Fibroblast of lung (primary cell): Measurements from ENCODE around the gene YJEFN3. TPM values are rescaled to one million over a fixed set of nuclear protein-coding genes. Genes with fewer than 3 reads are reported as not detected.

ENCODE experiments used
- DNase-seq, 2 donors: peaks; one replicate each; pipeline versions ENCODE4 v3.0.0 to v3.0.0-alpha.2; 2010; ENCODE audit warnings: low read depth in 2 of 2
- H2AFZ ChIP-seq: 2 replicates; pipeline ENCODE4 v1.5.1; 2012; ENCODE audit warnings: low read length, control low read depth, inconsistent platforms
- H3K27ac ChIP-seq: 2 replicates; pipeline ENCODE4 v1.5.1; 2011; ENCODE audit warnings: low read length, control low read depth; ENCODE audit not compliant: insufficient read depth
- H3K27me3 ChIP-seq: 2 replicates; pipeline ENCODE4 v1.5.1; 2011; ENCODE audit warnings: mild to moderate bottlenecking, low read length; ENCODE audit not compliant: control insufficient read depth, insufficient read depth
- H3K36me3 ChIP-seq: 2 replicates; pipeline ENCODE4 v1.5.1; 2011; ENCODE audit warnings: low read length; ENCODE audit not compliant: control insufficient read depth, insufficient read depth
- H3K4me1 ChIP-seq: 2 replicates; pipeline ENCODE4 v1.5.1; 2011; ENCODE audit warnings: low read length; ENCODE audit not compliant: control insufficient read depth, insufficient read depth; ENCODE audit errors: extremely low read depth
- H3K4me2 ChIP-seq: 2 replicates; pipeline ENCODE4 v1.5.1; 2011; ENCODE audit warnings: low read length, control low read depth; ENCODE audit not compliant: insufficient read depth; ENCODE audit errors: extremely low read depth
- H3K4me3 ChIP-seq, 4 experiments: fragments of 200-600 bp in 1 of 4; sonication (generic) in 1 of 4; replicated peaks in 1 of 4; 2 replicates each; pipeline ENCODE4 v1.5.1; 2011 to 2016; ENCODE audit warnings: low read length in 4 of 4, low read depth in 3 of 4, mild to moderate bottlenecking in 3 of 4, control low read depth in 2 of 4, inconsistent platforms in 1 of 4, mixed read lengths in 1 of 4; ENCODE audit not compliant: insufficient read depth in 1 of 4; ENCODE audit errors: control extremely low read depth in 1 of 4
- H3K79me2 ChIP-seq: 2 replicates; pipeline ENCODE4 v1.5.1; 2012; ENCODE audit warnings: mild to moderate bottlenecking, low read length, inconsistent platforms; ENCODE audit not compliant: control insufficient read depth, insufficient read depth
- H3K9ac ChIP-seq: 2 replicates; pipeline ENCODE4 v1.5.1; 2011; ENCODE audit warnings: mild to moderate bottlenecking, low read length, control low read depth; ENCODE audit not compliant: insufficient read depth
- H3K9me3 ChIP-seq: 2 replicates; pipeline ENCODE4 v1.5.1; 2012; ENCODE audit warnings: low read depth, low read length; ENCODE audit not compliant: control insufficient read depth, insufficient read depth
- H4K20me1 ChIP-seq: 2 replicates; pipeline ENCODE4 v1.5.1; 2011; ENCODE audit warnings: low read length; ENCODE audit not compliant: control insufficient read depth, insufficient read depth; ENCODE audit errors: extremely low read depth
- EZH2 ChIP-seq: IDR thresholded peaks from 2 replicates; pipeline ENCODE4 v1.5.1; 2012; ENCODE audit warnings: low read length, control low read depth, mild to moderate bottlenecking; ENCODE audit errors: missing control alignments
- polyA plus RNA-seq, 2 donors: library from polyadenylated mRNA; depleted of rRNA in 1 of 2; stranded (reverse) in 1 of 2; unstranded in 1 of 2; fragments of >200 nt; gene quantifications; 2 replicates each; pipeline ENCODE4 v1.2.1, GENCODE V29; 2011 to 2012; ENCODE audit warnings: missing spikeins in 1 of 2
- total RNA-seq: library from RNA; depleted of rRNA; stranded (reverse); fragments of >200 nt; gene quantifications from 2 replicates; pipeline ENCODE4 v1.2.1, GENCODE V29; 2014
- TF ChIP-seq, protein P1 (sequence below), 2 donors: IDR thresholded peaks in 1 of 2; conservative IDR thresholded peaks in 1 of 2; 1 replicate in 1 of 2; 2 replicates in 1 of 2; pipeline ENCODE4 v1.5.1; 2011 to 2012; ENCODE audit warnings: low read length in 2 of 2, control low read depth in 1 of 2, inconsistent platforms in 1 of 2, low read depth in 1 of 2, mild to moderate bottlenecking in 1 of 2

The YJEFN3 gene
- total and polyA plus RNA-seq, 2 donors (not counting 1 experiment from before 2014, with no cell fraction given): 0.50 to 0.62 TPM

DNA sequence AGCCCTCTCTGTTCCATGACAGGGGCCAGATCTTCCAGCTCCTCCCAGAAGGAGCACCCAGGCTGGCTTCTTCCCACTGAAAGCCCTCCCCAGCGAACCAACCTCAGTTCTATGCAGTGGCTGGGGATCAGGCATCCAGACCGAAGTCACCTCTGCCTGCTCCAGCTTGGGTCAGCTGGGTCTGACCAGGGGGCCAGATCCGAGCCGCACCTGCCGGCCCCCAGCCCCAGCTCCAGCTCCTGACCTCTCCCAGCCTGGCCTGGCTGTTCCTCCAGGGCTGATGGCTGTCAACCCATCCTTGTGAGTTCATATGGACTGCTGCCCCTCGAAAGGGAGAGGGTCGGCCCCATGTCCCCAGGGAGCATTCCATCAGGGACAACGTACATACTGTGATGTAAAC lies 21.4 kb upstream of the YJEFN3 start:
- Histone ChIP-seq H3K4me1 (no peaks in the 10 kb centered on the region), H3K9me3 (no peaks in the 10 kb centered on the region), H2AFZ (no peak overlapping the region), H3K9ac (no peak overlapping the region), H4K20me1 (no peaks in the 10 kb centered on the region), H3K79me2 (no peaks in the 10 kb centered on the region), H3K27me3 (no peaks in the 10 kb centered on the region), H3K27ac (no peak overlapping the region), H3K4me3 (no peak overlapping the region), H3K4me2 (no peak overlapping the region), H3K36me3 (peaks cover 19% of the 10 kb centered on the region)
- DNase-seq: no peak
- TF ChIP-seq EZH2: no peak
- TF ChIP-seq, protein P1, sequence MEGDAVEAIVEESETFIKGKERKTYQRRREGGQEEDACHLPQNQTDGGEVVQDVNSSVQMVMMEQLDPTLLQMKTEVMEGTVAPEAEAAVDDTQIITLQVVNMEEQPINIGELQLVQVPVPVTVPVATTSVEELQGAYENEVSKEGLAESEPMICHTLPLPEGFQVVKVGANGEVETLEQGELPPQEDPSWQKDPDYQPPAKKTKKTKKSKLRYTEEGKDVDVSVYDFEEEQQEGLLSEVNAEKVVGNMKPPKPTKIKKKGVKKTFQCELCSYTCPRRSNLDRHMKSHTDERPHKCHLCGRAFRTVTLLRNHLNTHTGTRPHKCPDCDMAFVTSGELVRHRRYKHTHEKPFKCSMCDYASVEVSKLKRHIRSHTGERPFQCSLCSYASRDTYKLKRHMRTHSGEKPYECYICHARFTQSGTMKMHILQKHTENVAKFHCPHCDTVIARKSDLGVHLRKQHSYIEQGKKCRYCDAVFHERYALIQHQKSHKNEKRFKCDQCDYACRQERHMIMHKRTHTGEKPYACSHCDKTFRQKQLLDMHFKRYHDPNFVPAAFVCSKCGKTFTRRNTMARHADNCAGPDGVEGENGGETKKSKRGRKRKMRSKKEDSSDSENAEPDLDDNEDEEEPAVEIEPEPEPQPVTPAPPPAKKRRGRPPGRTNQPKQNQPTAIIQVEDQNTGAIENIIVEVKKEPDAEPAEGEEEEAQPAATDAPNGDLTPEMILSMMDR (conservative IDR thresholded peaks at IDR 0.05 in 1 of 2, IDR thresholded peaks at IDR 0.05 in 1 of 2; ENCODE audit: low read depth in 1 of 2, low read length in 2 of 2): no peak

DNA sequence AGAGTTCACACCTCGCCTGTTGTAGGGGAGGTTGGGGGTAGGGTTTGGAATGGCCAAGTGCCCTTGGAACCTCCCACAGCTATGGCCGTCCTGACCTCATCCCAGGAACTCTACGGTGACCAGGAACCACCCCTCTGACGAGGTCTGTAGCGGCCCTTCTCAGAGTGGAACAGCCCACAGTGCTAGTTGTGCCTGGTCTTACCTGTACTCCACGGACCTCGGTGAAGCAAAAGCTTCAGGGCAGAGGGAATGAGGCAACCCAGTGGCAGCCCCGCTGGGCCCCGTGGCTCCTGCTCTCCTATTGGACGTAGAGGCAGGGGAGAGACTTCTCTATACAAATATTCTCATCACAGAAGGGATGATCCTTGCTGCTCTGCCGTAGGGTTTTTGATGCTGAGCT lies 20.5 kb upstream of the YJEFN3 start:
- Histone ChIP-seq H3K4me1 (no peaks in the 10 kb centered on the region), H3K36me3 (peaks cover 17% of the 10 kb centered on the region), H3K79me2 (no peaks in the 10 kb centered on the region), H3K9ac (no peak overlapping the region), H3K4me2 (no peak overlapping the region), H3K27me3 (no peaks in the 10 kb centered on the region), H3K4me3 (no peak overlapping the region), H2AFZ (no peak overlapping the region), H3K27ac (no peak overlapping the region), H3K9me3 (no peaks in the 10 kb centered on the region), H4K20me1 (no peaks in the 10 kb centered on the region)
- no peak for TF ChIP-seq EZH2
- TF ChIP-seq, protein P1 (conservative IDR thresholded peaks at IDR 0.05 in 1 of 2, IDR thresholded peaks at IDR 0.05 in 1 of 2; ENCODE audit: low read depth in 1 of 2, low read length in 2 of 2): no peak
- no peak for DNase-seq

DNA sequence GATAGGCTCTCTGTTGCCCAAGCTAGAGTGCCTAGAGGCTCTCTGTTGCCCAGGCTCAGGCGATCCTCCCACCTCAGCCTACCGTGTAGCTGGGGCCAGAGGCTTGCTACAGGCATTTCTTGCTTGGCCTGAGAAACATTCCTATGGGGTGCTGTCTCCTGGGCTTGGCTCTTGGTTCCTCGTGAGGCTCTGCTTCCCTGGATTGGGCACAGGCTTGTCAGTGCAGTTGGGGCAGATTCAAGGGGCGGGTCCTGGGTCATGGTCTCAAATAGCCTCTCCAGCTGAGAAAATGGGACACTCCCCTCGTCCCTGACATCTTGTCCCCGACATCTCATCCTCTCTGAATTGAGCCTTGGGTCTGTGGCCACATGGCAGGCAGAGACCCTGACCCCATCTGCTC lies 18.3 kb upstream of the YJEFN3 start:
- no peak for DNase-seq
- TF ChIP-seq EZH2: no peak
- TF ChIP-seq, protein P1 (conservative IDR thresholded peaks at IDR 0.05 in 1 of 2, IDR thresholded peaks at IDR 0.05 in 1 of 2; ENCODE audit: low read depth in 1 of 2, low read length in 2 of 2): no peak
- H3K4me3 ChIP-seq: no peak overlapping the region

More for the DNA sequence above, 18.3 kb upstream of the YJEFN3 start:
- H3K9ac ChIP-seq: no peak overlapping the region
- H3K4me2 ChIP-seq: no peak overlapping the region
- no peaks in the 10 kb centered on the region for H3K27me3 ChIP-seq
- H4K20me1 ChIP-seq: no peaks in the 10 kb centered on the region
- H3K79me2 ChIP-seq: no peaks in the 10 kb centered on the region
- H3K36me3 ChIP-seq: peaks cover 7% of the 10 kb centered on the region
- H3K27ac ChIP-seq: no peak overlapping the region
- no peaks in the 10 kb centered on the region for H3K9me3 ChIP-seq
- H2AFZ ChIP-seq: no peak overlapping the region
- H3K4me1 ChIP-seq: no peaks in the 10 kb centered on the region
